HPDE6-E6E7 (cell line): ENCODE results near the gene LIX1L.

Experiments
- DNase-seq: peaks from one replicate; pipeline ENCODE4 v3.0.0; 2011; ENCODE audit warnings: missing footprints; ENCODE audit errors: extremely low spot score

LIX1L gene

GRCh38 chr1:145957443-145958319 lies at the start of gene LIX1L:
LIX1L (minus strand) TSS chr1:145958017; CDS start chr1:145957927, 90 bp downstream.
- DNase-seq = peak; percentile 94

- DNase-seq = no peak
Measured at GRCh38 chr1:146001709-146002108, 43.9 kb upstream of the LIX1L start.

GRCh38 chr1:145999321-146000024 lies 41.7 kb upstream of the LIX1L start:
- DNase-seq = no peak

DNA sequence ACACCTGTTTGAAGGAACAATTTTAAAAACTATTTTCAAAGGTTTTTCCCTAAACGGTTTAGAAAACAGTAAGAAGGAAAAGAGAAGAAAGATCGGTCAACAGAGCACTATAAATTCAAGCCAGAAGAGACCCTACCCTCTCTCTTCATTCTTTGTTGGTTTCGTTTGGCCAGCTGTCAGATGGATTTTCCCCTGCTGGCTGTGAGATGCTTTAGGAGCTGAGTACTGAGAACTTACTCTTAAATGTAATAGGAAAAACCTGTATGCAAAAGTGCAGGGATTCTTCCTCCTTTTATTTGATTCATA lies 39.9 kb upstream of the LIX1L start:
- DNase-seq = no peak

DNA sequence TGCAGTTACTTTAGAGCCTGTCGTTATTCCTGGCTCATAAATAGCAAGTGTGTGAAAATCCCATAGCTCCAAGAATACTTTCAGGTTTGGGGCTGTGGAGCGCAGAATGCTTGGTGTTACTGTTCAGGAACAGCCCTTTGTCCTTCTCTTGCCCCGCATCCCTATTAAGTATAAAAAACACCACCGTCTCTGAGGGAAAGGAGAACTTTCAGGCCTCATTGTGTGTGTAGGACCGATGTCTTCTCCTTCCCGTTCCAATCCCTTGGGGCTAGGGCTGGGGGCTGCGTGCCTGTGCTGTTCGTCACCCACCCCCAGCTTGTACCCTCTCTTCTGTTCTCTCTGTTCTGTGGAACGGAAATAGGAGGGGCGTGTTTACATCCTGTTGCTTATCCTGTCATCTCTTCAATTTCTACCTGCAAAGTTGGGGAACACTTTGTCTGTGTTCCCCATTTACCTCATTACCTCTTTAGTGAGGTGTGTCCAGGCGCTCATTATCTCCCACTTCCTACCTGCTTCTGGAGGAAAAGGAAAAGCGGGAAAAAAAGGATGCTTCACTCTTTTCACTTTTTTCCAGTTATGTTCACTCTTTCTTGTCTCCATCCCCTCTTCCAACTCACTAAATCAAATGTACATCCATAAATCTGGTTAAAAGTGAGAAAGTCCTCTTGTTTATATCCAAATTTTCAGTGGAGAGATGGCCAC lies 39.4 kb upstream of the LIX1L start:
- DNase-seq = no peak

- peak; percentile 100 for DNase-seq
Measured at GRCh38 chr1:145996433-145997015, 38.7 kb upstream of the LIX1L start, which contains the start of gene TXNIP. TXNIP (minus strand) TSS chr1:145996579; CDS start chr1:145996266, 313 bp downstream.

DNA sequence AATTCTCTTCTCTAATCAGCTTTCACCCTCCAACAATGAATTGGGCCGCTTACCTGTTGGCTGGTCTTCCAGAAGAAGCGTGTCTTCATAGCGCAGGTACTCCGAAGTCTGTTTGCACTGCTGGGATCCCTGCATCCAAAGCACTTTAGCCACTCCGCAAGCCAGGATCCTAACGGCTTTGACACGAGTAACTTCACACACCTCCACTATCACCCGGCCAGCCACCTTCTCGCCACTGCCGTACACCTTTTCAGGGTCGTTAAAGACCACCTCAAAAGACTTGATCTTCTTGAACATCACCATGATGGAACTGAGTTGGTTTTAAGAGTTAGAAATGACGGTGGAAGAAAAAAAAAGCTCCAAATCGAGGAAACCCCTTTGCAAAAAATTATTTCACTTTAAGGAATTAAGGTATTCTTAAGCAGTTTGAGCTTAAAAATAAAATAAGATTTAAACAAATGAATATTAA lies 38.2 kb upstream of the LIX1L start:
- no peak for DNase-seq

GRCh38 chr1:145995148-145995881 lies 37.5 kb upstream of the LIX1L start:
- DNase-seq = no peak

GRCh38 chr1:145994391-145995120 lies 36.7 kb upstream of the LIX1L start:
- DNase-seq = no peak

DNA sequence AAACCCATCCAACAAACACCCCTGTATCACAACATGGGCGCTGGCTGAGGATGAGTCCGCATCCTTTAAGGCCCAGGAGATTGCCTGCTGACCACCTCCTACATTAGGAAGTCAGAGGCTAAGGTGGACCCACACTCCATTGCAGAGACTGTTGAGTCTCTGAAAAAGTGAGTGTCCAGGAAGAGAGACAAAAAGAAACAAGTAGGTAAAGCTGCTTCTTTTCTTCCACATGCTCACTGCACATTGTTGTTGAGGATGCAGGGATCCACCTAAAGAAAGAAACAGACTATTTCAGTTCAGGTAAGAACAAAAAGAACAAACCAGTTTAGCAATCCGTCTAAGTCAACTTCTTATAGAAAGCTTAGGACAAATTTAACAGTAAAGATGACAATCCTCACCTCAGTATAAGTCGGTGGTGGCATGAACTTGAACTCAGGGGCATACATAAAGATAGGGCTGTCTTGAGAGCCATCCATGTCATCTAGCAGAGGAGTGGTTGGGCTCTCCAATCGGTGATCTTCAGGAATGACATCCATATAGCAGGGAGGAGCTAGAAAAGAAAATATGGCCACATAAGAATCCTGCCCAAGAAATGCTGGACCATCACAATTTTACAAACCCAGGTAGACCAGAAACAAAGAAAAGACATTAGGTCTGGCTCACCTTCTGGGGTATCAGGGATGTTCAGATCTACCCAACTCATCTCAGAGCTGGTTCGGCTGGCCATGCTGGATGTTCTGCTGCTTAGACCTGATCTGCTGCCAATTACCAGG lies 36.0 kb upstream of the LIX1L start:
- DNase-seq = no peak

DNA sequence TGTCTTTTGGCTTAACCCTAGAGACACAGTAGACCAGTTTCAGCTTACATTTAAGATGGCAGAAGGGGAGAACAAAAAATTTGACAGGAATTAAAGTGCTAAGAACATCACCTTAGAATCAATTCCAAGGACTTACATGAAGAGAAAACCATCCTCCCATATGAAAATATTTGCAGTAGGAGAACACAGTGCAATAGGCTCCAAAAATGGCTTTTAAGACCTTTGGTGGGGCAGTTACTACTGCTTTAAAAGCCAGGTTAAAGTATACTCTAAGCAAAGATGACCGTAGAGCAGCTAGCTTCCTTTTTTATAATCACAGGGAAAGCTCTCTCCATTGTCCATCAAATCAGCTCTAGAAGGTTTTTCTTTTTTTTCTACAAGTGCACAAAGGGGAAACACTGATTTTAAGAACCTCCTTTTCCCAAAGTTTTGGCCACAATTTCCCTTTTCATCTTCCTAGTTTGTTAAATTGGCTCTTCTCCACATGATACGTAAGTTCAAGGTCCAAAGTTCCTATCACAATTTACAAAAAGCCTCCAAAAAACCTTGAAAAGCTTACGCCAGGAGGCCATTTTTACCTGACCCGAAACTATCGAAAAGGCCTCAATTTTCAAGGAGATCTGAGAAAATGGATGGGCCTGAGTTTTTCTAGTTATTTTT lies 35.3 kb upstream of the LIX1L start:
- DNase-seq = no peak

GRCh38 chr1:145992502-145992936 lies 34.7 kb upstream of the LIX1L start:
- DNase-seq = no peak

- DNase-seq = no peak
Measured at GRCh38 chr1:145991735-145992412, 34.1 kb upstream of the LIX1L start.

GRCh38 chr1:145990249-145990855 lies 32.5 kb upstream of the LIX1L start:
- no peak for DNase-seq

DNA sequence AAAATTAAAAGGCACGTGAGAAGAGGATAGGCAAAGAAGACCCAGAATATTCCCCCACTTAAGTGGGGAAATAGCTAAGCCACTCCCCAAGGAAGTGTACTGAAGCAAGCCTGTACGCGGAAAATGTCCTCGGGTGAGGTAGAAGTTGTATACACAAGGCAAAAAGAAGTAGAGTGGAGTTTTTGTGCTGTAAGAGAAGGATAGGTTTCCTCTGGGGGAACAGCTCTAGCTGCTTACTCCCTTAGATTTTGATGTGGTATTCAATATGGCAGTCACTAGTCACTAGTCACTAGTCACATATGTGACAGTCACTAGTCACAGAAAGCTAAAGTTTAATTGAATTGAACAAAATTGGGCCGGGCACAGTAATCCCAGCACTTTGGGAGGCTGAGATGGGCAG lies 31.0 kb upstream of the LIX1L start:
- DNase-seq = no peak

DNA sequence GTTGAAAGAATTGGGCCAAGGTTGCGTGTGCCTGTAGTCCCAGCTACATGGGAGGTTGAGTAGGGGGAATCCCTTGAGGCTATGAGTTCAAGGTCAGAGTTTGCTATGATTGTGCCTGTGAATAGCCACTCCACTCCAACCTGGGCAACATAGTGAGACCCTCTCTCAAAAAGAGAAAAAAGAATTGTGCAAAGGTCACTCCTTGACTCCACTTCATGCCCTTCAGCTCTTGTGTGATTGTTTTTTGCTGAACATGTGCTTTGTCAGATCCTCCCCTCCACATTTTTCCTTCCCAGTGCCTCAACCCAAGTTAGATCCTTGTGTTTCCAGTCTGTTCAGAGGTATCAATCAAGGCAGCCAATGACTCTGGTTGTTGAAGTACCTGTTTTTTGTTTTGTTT lies 30.1 kb upstream of the LIX1L start:
- DNase-seq = no peak

- DNase-seq = no peak
Measured at GRCh38 chr1:145986551-145986950, 28.7 kb upstream of the LIX1L start.
